GM18868 (cell line): ENCODE results near the gene NYAP2.

ENCODE experiments used
- ATAC-seq: cut with Tn5 transposase; IDR thresholded peaks from one replicate; pipeline ENCODE4 v1.9.1; 2021; ENCODE audit warnings: mild to moderate bottlenecking, moderate library complexity; ENCODE audit not compliant: unreplicated experiment

The NYAP2 gene

DNA sequence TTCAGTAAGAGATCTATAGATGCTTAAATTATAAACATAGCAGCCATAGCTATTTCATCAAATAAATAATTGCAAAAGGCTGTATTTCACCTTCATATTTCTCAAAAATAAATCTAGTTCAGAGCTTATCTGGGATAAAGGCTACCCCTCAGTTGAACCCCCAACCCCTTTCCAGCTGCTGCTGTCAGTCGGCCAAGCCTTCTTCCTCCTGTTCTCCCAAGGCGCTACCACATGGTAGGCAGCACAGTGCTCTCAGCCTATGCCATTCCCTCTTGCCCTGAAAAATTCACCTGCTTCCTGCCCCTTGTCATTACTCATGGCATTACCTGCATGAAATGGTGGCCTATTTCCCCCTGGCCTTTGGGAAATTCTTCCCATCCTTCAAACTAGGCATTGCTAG lies 136.5 kb downstream of the NYAP2 start:
- no peak for ATAC-seq

DNA sequence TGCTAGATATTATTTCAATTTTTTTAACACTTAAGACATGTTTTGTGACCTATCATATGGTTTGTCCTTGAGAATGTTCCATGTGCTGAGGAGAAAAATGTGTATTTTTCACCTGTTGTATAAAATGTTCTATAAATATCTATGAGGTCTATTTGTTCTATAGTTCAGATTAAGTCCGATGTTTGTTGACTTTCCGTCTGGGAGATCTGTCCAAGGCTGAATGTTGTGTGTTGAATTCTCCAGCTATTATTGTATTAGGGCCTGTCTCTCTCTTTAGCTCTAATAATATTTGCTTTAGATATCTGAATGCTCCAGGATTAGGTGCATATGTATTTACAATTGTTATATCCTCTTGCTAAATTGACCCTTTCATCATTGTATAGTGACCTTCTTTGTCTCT lies 144.1 kb downstream of the NYAP2 start:
- no peak for ATAC-seq

DNA sequence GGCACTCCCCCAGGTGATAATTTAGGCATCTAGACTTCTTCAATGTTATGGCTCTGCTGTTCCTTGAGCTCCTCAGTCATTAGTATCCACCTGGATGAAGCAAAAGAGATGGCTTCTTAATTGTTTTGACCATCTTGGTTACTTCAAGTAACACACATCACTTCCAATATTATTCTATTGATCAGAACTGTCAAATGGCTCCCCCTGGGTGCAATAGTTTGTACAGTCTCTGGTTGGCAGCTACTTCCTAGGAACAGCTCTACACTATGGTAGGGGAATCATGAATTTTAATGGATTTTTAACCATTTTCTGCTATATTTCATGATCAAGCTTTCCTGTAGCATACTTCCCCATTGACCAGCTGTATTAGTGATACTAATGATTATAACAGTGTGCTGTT lies 157.0 kb downstream of the NYAP2 start:
- no peak for ATAC-seq

DNA sequence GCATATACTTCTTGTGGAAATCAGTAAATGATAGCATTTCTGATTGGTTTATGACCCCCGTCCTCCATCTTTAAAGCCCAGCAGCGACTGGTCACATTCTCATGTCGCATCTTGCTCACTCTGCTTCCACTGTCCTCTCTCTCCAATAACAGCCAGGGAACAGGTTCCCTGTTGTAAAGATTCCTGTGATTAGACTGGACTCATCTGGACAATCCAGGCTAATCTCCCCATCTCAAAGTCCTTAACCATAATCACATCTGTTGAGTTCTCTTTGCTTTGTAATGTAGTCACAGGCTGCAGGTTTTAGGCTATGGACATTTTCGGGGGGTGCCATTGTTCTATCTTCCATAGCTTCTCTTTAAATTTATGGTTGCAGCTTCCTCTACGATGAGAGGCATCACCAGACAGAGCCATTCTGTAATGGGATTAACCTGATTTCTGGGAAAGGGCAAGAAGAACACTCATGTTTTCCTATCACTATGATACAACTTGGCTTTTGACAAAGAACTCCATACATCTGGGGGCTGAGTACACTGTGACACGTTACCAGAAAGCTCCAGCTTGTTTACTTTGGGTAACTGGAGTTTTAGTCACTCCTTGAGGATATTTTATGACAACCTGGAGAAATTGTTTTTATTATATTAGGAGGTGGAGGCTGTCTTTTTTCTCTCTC lies 159.0 kb downstream of the NYAP2 start:
- ATAC-seq = no peak

DNA sequence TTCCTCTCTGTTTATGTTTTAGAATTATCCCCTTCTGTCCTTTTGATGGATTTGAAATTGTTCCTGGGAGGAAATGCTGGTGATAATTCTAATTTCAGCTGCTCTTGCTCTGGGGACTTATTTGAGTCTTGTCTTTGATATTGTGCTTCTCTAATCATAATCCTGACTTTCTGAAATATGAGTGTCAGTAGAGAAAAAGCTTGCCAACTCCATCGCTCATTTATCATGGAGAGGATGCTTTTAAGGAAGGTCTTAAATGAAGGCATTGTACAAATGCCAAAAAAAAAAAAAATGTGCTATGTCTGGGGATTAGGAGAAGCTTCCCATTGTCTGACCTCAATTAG lies 159.5 kb downstream of the NYAP2 start:
- no peak for ATAC-seq

DNA sequence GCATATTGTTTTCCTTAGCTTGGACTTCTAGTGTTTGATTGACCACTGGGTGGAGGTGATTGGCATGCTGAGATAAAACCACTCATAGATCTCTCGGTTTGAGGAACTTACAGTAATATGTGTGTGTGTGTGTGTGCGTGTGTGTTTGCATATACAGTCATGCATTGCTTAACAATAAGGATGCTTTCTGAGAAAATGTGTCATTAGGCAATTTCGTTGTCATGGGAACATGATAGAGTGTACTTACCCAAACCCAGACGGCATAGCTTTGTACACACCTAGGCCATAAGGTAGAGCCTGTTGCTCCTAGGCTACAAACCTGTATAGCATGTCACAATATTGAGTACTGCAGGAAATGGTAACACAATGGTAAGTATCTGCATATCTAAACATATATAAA lies 167.3 kb downstream of the NYAP2 start:
- no peak for ATAC-seq

DNA sequence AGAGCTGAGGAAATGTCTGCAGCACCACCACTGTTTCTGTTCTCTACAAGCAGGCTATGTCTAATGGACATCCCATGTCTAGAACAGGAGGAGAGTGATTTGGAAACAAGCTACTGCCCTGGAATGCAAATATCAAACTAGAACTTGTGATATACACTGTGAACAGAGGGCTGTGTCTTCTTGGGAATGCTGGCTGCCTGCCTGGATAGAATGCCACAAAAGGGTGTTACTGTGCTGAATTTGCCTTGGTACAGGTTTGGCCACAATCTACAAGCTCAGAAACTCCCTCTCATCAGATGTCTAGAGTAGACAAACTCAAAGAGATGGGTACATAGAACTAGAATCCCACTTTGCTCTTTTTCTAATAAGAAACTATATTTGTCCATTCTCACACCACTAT lies 170.5 kb downstream of the NYAP2 start:
- no peak for ATAC-seq

DNA sequence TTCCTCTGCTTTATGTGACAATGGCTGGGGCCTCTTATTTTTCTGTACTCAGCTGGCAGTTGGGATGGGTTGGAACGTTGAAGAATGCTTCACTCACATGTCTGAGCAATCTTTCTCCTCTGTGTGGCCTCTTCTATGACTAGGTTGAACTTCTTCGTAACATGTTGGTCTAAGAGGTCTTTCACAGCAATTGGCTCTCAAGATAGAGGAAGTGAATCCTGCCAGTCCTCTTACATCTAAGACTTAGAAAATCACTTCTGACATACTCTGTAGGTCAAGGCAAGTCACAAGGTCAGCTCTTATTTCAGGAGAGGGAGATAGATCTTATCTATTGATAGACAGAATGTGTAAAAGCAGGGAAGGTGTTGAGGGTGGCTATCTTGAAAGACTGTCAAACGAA lies 174.1 kb downstream of the NYAP2 start:
- ATAC-seq = no peak

DNA sequence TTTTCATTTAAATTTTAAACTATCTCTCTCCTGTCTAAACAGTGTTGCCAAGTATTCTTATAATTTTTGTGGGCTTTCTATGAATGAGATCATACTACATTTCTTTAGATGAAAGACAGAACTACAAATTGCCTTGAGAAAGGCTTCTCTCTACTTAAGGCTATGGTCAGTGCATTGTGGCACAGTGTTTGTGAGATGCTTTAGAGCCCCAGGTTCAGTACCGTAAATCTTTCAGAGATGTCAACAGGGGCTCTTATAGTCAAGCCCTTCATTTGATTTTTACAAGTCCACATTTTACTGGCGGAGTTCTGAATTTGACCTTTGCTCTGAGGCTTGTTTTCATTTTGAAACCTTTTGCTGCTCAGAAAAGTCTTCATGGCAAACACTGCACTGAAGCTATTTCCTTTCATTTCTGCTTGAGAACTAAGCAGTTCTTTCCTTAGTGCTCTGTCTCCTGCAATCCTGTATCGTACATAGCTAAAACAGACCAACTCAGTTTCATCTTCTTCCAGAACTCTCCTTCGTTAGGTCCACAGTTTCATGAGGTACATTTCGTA lies 175.2 kb downstream of the NYAP2 start:
- no peak for ATAC-seq

DNA sequence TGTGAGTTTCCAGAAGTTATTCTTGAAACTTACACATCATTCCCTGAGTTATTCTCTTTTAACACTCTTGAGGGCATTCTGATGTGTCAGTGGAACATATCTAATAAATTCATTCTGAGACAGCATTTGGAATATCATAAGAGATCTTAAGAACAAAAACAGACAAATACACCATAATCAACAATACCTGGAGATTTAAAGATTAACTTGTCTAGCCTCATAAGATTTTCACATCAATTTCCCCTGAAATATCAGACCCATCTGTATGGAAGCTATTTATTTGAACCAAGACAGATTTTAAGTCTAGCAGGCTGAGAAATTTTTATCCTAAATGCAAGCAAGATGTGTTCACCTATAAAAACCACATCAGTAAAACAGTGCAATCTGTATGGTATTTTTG lies 181.6 kb downstream of the NYAP2 start:
- no peak for ATAC-seq

DNA sequence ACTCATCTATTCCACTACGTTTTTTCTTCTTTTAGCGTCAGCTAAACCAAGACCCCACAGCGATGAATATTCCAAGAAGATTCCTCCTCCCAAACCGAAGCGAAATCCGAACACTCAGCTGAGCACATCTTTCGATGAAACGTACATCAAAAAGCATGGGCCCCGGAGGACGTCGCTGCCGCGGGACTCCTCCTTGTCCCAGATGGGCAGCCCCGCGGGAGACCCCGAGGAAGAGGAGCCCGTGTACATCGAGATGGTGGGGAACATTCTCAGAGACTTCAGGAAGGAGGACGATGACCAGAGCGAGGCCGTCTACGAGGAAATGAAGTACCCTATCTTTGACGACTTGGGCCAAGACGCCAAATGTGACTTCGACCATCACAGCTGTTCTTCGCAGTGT lies 182.4 kb downstream of the NYAP2 start:
- ATAC-seq = no peak

DNA sequence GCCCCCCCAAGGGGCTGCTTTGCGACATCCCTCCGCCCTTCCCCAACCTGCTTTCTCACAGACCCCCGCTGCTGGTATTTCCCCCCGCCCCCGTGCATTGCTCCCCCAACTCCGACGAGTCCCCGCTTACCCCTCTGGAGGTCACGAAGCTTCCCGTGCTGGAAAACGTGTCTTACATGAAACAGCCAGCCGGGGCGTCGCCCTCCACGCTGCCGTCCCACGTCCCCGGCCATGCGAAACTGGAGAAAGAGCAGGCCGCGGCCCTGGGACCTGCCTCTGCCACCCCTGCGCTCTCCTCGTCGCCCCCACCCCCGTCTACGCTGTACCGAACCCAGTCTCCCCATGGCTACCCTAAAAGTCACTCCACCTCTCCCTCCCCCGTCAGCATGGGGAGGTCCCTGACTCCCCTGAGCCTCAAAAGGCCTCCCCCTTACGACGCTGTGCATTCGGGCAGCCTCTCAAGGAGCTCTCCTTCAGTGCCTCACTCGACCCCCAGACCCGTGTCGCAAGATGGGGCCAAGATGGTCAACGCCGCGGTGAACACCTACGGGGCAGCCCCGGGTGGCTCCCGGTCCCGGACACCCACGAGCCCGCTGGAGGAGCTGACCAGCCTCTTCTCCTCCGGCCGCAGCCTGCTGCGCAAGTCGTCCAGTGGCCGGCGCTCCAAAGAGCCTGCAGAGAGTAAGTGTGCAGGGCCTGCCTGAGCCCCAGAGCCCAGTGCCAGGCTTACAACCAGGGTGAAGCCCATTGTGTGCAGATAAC lies 183.0 kb downstream of the NYAP2 start:
- no peak for ATAC-seq

GRCh38 chr2:225584796-225585195 lies 185.3 kb downstream of the NYAP2 start:
- no peak for ATAC-seq

DNA sequence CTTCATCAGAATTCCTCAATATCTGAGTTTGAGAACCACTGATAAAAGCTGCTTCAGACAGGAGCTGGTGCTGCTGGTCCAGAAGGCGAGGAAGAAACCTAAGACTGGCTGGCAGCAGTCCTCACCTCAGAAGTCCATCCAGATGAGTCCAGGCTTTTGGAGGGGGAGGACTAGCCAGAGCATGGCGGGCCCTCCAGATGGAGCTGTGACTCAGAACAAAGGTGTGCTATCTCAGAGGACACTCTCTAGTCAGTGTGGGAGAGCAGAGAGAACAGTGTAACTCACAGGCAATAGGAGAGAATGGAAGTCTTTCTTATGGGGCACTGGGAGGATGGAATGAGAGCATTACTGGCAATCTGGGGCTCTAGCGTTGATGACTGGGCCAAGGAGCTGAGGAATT lies 191.4 kb downstream of the NYAP2 start:
- ATAC-seq = no peak

- ATAC-seq = no peak
Measured at GRCh38 chr2:225597911-225598310, 198.4 kb downstream of the NYAP2 start.

- no peak for ATAC-seq
Measured at GRCh38 chr2:225598426-225598825, 198.9 kb downstream of the NYAP2 start.

- ATAC-seq = no peak
Measured at GRCh38 chr2:225598897-225599296, 199.4 kb downstream of the NYAP2 start.

- ATAC-seq = no peak
Measured at GRCh38 chr2:225599856-225600255, 200.3 kb downstream of the NYAP2 start.

DNA sequence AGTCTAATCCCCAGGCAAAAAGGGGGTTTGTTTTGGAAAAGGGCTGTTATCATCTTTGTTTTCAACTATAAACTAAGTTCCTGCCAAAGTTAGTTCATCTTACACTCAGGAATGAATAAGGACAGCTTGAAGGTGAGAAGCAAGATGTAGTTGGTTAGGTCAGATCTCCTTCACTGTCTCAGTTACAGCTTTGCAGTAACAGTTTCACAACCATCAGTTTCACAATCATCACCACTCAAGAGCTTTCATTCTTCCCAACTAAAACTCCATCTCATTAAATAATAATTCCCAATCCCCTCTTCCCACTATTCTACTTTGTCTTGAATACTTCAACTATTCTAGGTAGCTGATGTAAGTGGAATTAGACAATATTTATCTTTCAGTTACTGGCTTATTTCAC lies 200.9 kb downstream of the NYAP2 start:
- peak; percentile 55 for ATAC-seq

- peak; percentile 61 for ATAC-seq
Measured at GRCh38 chr2:225600865-225601264, 201.4 kb downstream of the NYAP2 start.

GRCh38 chr2:225602205-225602604 lies 202.7 kb downstream of the NYAP2 start:
- no peak for ATAC-seq

GRCh38 chr2:225608136-225608535 lies 208.6 kb downstream of the NYAP2 start:
- ATAC-seq = no peak
